Suprapubic skin (tissue), 2 donors: ENCODE measurements around the gene MLLT10.

Source experiments
- EP300 ChIP-seq: sonication (generic); formaldehyde crosslinking; IDR thresholded peaks from one replicate; pipeline ENCODE4 v1.6.1; 2017; ENCODE audit warnings: antibody characterized with exemption
- POLR2A ChIP-seq, 2 donors: fragments of 450-650 bp; IDR thresholded peaks; one replicate each; pipeline ENCODE4 v1.6.1; 2017; ENCODE audit warnings: antibody characterized with exemption in 2 of 2, mild to moderate bottlenecking in 2 of 2, moderate library complexity in 2 of 2

DNA sequence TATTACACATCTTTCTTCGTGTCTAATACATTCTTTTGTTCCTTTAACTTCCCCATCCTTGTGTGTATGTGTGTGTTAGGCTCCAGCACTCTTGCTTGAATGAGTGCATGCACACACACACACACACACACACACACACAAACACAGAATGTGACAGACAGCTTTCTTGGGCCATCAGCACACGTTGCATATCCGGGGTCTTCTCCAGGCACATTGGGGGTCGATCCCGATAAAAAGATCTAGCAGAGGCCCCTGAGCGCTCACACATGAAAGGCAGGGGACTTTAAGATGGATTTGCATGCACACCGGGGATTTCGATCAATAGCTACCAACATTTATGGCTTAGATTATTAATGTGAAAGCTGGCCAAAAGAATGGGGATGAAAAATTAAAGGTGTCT, 13.1 kb upstream of the MLLT10 start:
- TF ChIP-seq POLR2A (IDR thresholded peaks at IDR 0.05) (no peak), EP300 (no peak)
